Mucosa of descending colon (tissue), 3 donors: ENCODE data around the gene LEKR1. TPM values are rescaled to one million over a fixed set of nuclear protein-coding genes. Genes with fewer than 3 reads are reported as not detected.

Experiments used
- ATAC-seq: fragments of 200-7000 bp; cut with Tn5 transposase; one replicate; pipeline ENCODE4 v1.9.1; 2020; ENCODE audit warnings: mild to moderate bottlenecking, moderate library complexity
- DNase-seq, 3 donors: peaks; one replicate each; pipeline ENCODE4 v3.0.0-alpha.2; 2020
- H3K36me3 ChIP-seq: fragments of 200-600 bp; one replicate; pipeline ENCODE4 v1.8.0; 2021; ENCODE audit warnings: low read depth, mild to moderate bottlenecking
- H3K4me1 ChIP-seq: fragments of 200-600 bp; one replicate; pipeline ENCODE4 v1.8.0; 2021; ENCODE audit warnings: low read depth, mild to moderate bottlenecking
- H3K4me3 ChIP-seq: fragments of 200-600 bp; one replicate; pipeline ENCODE4 v1.8.0; 2021; ENCODE audit warnings: mild to moderate bottlenecking
- H3K9me3 ChIP-seq: fragments of 200-600 bp; one replicate; pipeline ENCODE4 v1.8.0; 2021; ENCODE audit warnings: mild to moderate bottlenecking
- CTCF ChIP-seq: fragments of 200-600 bp; IDR thresholded peaks from one replicate; pipeline ENCODE4 v1.8.0; 2022; ENCODE audit warnings: antibody characterized with exemption, mild to moderate bottlenecking
- intact Hi-C, 2 donors: fragments of 100-400 bp; cut with DNase I in 1 of 2; cut with micrococcal nuclease in 1 of 2; formaldehyde crosslinking; loops; one replicate each; pipeline versions ENCODE4 v1.11.0 to v1.11.1; 2022; cut with DNase I, micrococcal nuclease
- total RNA-seq, 3 donors: library from RNA; stranded (reverse); fragmentation: NEBNext Ultra II Directional in 2 of 3; extraction: Animal tissue kit (Norgen Biotek cat#: 25700) in 2 of 3; gene quantifications; one replicate each; pipeline versions ENCODE4 v1.2.1 to v1.2.4, GENCODE V29; 2021 to 2023
- donor health status: DM: no; HTN: no; CAD: no; lungs with moderate emphysema.
- donor health status: DM: no; HTN: no; CAD: no.
- donor health status: DM: no; HTN: yes; CAD: no.

Gene LEKR1
- total RNA-seq, 3 donors from 2014 or later = 1.9 to 3.5 (median 1.9) TPM

GRCh38 chr3:156801746-156802145 lies 24.4 kb upstream of the LEKR1 start:
- no peak for DNase-seq
- H3K4me3 ChIP-seq = no peak overlapping the region
- no peaks in the 10 kb centered on the region for H3K4me1 ChIP-seq
- intact Hi-C loops = no loop called here
- no peak for TF ChIP-seq CTCF
- no peaks in the 10 kb centered on the region for H3K9me3 ChIP-seq
- H3K36me3 ChIP-seq = no peaks in the 10 kb centered on the region
- ATAC-seq = no peak

GRCh38 chr3:156802821-156803606 lies 23.1 kb upstream of the LEKR1 start:
- DNase-seq (no peak), ATAC-seq (no peak)
- Histone ChIP-seq H3K36me3 (no peaks in the 10 kb centered on the region), H3K4me3 (no peak overlapping the region), H3K4me1 (no peaks in the 10 kb centered on the region), H3K9me3 (no peaks in the 10 kb centered on the region)
- intact Hi-C loops = no loop called here
- TF ChIP-seq CTCF = no peak

GRCh38 chr3:156803952-156804741 lies 22.0 kb upstream of the LEKR1 start:
- Histone ChIP-seq H3K9me3 (no peaks in the 10 kb centered on the region), H3K36me3 (no peaks in the 10 kb centered on the region), H3K4me3 (no peak overlapping the region), H3K4me1 (no peaks in the 10 kb centered on the region)
- ATAC-seq (no peak), DNase-seq (no peak)
- intact Hi-C loops = no loop called here
- no peak for TF ChIP-seq CTCF

GRCh38 chr3:156806698-156807097 lies 19.5 kb upstream of the LEKR1 start:
- Histone ChIP-seq H3K4me1 (peaks cover 8% of the 10 kb centered on the region), H3K36me3 (no peaks in the 10 kb centered on the region), H3K9me3 (no peaks in the 10 kb centered on the region), H3K4me3 (no peak overlapping the region)
- ATAC-seq (no peak), DNase-seq (no peak)
- TF ChIP-seq CTCF = no peak
- intact Hi-C loops = no loop called here

GRCh38 chr3:156808025-156808424 lies 18.1 kb upstream of the LEKR1 start:
- H3K4me3 ChIP-seq = no peak overlapping the region
- ATAC-seq (no peak), DNase-seq (no peak)
- H3K9me3 ChIP-seq = no peaks in the 10 kb centered on the region
- TF ChIP-seq CTCF = no peak
- H3K36me3 ChIP-seq = no peaks in the 10 kb centered on the region
- intact Hi-C loops = no loop called here
- peaks cover 19% of the 10 kb centered on the region for H3K4me1 ChIP-seq
